Upper lobe of right lung (tissue), 1 donor: ENCODE results near the gene MED12L. TPM values are rescaled to one million over a fixed set of nuclear protein-coding genes. Genes with fewer than 3 reads are reported as not detected.

Source experiments
- ATAC-seq: fragments of 200-7000 bp; cut with Tn5 transposase; one replicate; pipeline ENCODE4 v1.9.1; 2020; ENCODE audit warnings: mild to moderate bottlenecking, moderate library complexity
- DNase-seq: peaks from one replicate; pipeline ENCODE4 v3.0.0-alpha.2; 2020
- H3K27ac ChIP-seq: fragments of 200-600 bp; one replicate; pipeline ENCODE4 v1.8.0; 2022
- H3K27me3 ChIP-seq: fragments of 200-600 bp; one replicate; pipeline ENCODE4 v1.8.0; 2022; ENCODE audit warnings: mild to moderate bottlenecking
- H3K36me3 ChIP-seq: fragments of 200-600 bp; one replicate; pipeline ENCODE4 v1.8.0; 2022
- H3K4me1 ChIP-seq: fragments of 200-600 bp; one replicate; pipeline ENCODE4 v1.8.0; 2022
- H3K4me3 ChIP-seq: fragments of 200-600 bp; one replicate; pipeline ENCODE4 v1.8.0; 2022; ENCODE audit warnings: mild to moderate bottlenecking
- H3K9me3 ChIP-seq: fragments of 200-600 bp; one replicate; pipeline ENCODE4 v1.8.0; 2022
- intact Hi-C: fragments of 100-400 bp; cut with DNase I; formaldehyde crosslinking; loops from one replicate; pipeline ENCODE4 v1.11.0; 2022
- total RNA-seq: library from RNA; stranded (reverse); fragmentation: NEBNext Ultra II Directional; extraction: Animal tissue kit (Norgen Biotek cat#: 25700); gene quantifications from one replicate; pipeline ENCODE4 v1.2.1, GENCODE V29; 2021
- TF ChIP-seq, protein P1 (sequence below): fragments of 200-600 bp; IDR thresholded peaks from one replicate; pipeline ENCODE4 v1.8.0; 2022; ENCODE audit warnings: antibody characterized with exemption
- donor health status: DM: no; HTN: yes; CAD: no; lungs with severe emphysema.

The MED12L gene
- total RNA-seq, 1 donor from 2014 or later: 0.69 TPM

DNA sequence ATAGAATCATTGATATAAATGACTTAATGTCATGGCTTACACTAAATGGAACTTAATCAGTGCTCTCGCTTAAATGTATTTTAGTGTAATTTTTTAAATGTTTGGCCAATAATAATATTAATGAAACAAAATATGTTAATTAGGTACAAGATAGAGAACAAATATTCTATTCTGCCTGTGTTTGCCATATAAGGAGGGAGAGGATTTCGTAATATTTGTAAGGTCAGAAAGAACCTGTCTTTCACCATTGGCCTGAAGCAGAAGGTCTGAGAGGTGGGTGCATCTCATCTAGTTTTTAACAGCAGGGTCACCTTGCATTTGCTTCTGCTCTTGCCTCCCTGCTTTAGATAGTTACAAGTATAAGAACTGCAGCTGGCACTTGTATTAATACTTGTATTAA, 228.7 kb downstream of the MED12L start:
- TF ChIP-seq, protein P1, sequence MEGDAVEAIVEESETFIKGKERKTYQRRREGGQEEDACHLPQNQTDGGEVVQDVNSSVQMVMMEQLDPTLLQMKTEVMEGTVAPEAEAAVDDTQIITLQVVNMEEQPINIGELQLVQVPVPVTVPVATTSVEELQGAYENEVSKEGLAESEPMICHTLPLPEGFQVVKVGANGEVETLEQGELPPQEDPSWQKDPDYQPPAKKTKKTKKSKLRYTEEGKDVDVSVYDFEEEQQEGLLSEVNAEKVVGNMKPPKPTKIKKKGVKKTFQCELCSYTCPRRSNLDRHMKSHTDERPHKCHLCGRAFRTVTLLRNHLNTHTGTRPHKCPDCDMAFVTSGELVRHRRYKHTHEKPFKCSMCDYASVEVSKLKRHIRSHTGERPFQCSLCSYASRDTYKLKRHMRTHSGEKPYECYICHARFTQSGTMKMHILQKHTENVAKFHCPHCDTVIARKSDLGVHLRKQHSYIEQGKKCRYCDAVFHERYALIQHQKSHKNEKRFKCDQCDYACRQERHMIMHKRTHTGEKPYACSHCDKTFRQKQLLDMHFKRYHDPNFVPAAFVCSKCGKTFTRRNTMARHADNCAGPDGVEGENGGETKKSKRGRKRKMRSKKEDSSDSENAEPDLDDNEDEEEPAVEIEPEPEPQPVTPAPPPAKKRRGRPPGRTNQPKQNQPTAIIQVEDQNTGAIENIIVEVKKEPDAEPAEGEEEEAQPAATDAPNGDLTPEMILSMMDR: no peak
- H3K4me1 ChIP-seq: no peaks in the 10 kb centered on the region
- H3K27me3 ChIP-seq: no peaks in the 10 kb centered on the region
- H3K27ac ChIP-seq: no peak overlapping the region
- no peak for ATAC-seq
- intact Hi-C loops: no loop called here
- no peak for DNase-seq
- no peaks in the 10 kb centered on the region for H3K36me3 ChIP-seq
- no peaks in the 10 kb centered on the region for H3K9me3 ChIP-seq
- no peak overlapping the region for H3K4me3 ChIP-seq

DNA sequence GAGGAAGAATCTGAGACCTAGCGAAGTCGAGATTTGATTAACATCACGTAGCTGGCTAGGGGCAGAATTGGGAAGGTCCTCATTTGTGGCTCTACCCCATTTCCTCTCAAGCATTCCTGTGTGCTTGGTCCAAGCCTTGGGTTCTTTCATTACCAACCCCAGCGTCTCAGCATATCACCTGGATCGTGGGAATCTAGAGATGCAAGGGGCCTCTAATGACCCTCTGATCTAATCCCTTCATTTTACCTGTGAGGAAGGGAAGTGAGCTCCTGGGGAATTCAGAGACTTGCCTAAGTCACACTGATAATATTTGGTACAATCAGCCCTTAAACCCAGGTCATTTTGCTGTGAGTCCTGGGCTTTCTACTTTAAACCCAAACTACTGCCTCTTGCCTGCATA, 229.1 kb downstream of the MED12L start:
- ATAC-seq (no peak), DNase-seq (no peak)
- TF ChIP-seq, protein P1: no peak

DNA sequence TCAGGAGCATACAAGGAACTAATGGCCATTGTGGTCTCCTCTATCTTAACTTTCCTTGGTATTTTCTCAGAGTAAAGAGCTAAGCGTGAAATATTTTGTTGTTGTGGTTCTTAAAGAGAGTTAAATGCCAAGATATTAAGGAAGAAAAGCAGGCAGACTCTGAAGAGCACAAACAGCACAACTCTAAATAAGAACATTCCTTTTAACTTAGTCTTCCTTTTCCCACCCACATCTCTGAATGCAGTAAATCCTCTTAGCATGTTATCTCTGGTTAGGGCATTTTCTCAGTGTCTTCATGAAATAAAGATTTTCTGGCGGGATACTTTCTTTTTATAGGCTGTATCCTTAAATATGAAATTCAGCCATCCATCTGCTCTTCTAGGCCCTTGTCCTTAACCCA, 229.7 kb downstream of the MED12L start:
- Histone ChIP-seq H3K36me3 (no peaks in the 10 kb centered on the region), H3K9me3 (no peaks in the 10 kb centered on the region), H3K4me1 (no peaks in the 10 kb centered on the region), H3K27ac (no peak overlapping the region), H3K27me3 (no peaks in the 10 kb centered on the region), H3K4me3 (no peak overlapping the region)
- DNase-seq (no peak), ATAC-seq (no peak)
- TF ChIP-seq, protein P1: no peak
- intact Hi-C loops: no loop called here

More for the DNA sequence above, 229.1 kb downstream of the MED12L start:
- H3K9me3 ChIP-seq: no peaks in the 10 kb centered on the region
- no peaks in the 10 kb centered on the region for H3K4me1 ChIP-seq
- no peaks in the 10 kb centered on the region for H3K27me3 ChIP-seq
- H3K36me3 ChIP-seq: no peaks in the 10 kb centered on the region
- intact Hi-C loops: no loop called here
- no peak overlapping the region for H3K27ac ChIP-seq
- no peak overlapping the region for H3K4me3 ChIP-seq

DNA sequence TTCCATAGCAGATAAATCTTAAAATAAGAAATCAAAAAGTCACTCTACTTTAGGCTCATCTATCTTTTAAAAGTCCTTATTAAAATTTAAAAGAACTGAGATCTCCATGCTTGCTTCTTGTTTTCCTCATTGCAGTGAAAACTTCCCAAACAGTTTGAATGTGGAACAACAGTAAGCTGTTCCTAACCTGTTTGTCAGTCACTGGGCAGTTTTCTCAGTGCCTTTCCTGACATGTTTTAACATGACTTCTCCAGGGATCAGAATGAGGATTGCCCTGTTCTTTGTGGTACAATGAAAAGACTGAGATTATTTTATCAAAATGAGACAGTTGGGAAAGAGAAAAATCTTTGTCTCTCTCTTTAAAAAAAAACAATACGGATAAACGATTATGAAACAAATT, 230.4 kb downstream of the MED12L start:
- ATAC-seq (no peak), DNase-seq (no peak)
- intact Hi-C loops: no loop called here
- Histone ChIP-seq H3K9me3 (no peaks in the 10 kb centered on the region), H3K27me3 (no peaks in the 10 kb centered on the region), H3K27ac (no peak overlapping the region), H3K36me3 (no peaks in the 10 kb centered on the region), H3K4me1 (no peaks in the 10 kb centered on the region), H3K4me3 (no peak overlapping the region)
- TF ChIP-seq, protein P1: no peak

DNA sequence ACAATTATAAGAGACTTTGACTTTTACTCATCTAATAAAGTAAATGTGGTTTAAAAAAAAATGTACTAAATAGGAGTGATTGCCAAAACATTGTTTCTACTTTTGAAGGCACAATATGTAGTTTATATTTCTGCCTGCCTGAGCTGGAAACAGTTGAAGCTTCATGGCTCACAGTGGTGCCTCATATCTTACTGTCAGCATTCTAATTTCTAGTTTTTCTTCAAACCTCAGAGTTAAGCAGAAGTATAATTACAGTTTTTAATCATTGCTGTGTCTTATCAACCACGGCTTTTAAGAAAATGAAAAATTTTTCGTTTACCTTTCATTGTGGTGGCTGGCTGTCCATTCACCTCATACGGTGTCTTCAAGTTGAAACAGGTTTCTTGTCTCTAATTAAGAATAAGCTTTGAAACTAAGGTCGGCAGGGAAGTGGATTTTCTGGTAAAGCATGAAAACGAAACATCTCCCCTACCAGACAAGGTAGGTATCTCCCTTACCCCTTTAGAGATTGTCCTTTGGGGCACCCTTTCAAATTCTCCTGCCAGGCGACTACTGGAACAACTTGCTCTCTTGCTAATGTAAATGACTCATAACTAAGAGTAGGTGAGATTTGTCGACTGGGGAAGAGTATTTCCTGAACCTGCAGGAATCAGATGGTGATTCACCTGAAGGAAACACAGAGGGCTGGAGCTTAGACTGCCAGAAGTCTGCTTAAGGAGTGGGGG, 231.0 kb downstream of the MED12L start, which contains the start of gene GPR87:
Gene GPR87, minus strand, starts transcription at position 554 of the 725 bp plus-strand sequence. CDS start 16,720 bp downstream, outside the sequence.
- H3K36me3 ChIP-seq: no peaks in the 10 kb centered on the region
- no peak within 1 kb of the TSS for H3K4me3 ChIP-seq
- H3K27ac ChIP-seq: no peak within 1 kb of the TSS
- intact Hi-C loops: no loop called here
- H3K9me3 ChIP-seq: no peaks in the 10 kb centered on the region
- no peak for DNase-seq
- H3K4me1 ChIP-seq: no peaks in the 10 kb centered on the region
- TF ChIP-seq, protein P1: no peak
- no peak for ATAC-seq
- H3K27me3 ChIP-seq: no peaks in the 10 kb centered on the region

DNA sequence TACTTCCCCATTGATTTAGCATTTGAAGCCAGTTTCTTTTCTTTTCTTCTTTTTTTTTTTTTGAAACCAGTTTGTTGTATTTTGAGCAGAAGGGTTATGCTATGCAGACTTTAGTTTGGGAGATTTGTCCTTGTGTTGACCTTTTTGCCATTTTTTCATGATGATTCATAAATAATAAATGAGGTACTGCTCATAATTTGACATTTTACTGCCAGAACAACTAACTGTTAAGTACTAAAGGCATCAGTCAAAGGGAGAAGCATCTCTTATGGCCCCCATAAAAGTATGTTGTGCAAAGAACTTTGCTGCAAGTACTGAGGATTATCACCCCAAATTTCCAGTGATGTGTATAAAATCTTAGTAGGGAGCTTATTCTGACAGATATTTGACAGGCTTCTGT, 232.8 kb downstream of the MED12L start:
- Histone ChIP-seq H3K27me3 (no peaks in the 10 kb centered on the region), H3K27ac (no peak overlapping the region), H3K9me3 (no peaks in the 10 kb centered on the region), H3K36me3 (no peaks in the 10 kb centered on the region), H3K4me3 (no peak overlapping the region), H3K4me1 (no peaks in the 10 kb centered on the region)
- no peak for DNase-seq
- no peak for ATAC-seq
- intact Hi-C loops: no loop called here
- TF ChIP-seq, protein P1: no peak
